HEK293T (cell line): ENCODE data around the gene TMED4.
"Not testable (repeated sequence)": the region's sequence is repeated elsewhere in the genome, so short reads cannot be mapped to it uniquely, and the experiment has no call there.

Experiments
- ARNT ChIP-seq: fragments of 450-650 bp; IDR thresholded peaks from 2 replicates; pipeline ENCODE4 v1.6.1; 2017; ENCODE audit warnings: mild to moderate bottlenecking
- BHLHE40 ChIP-seq: fragments of 450-650 bp; IDR thresholded peaks from 2 replicates; pipeline ENCODE4 v1.6.1; 2016; ENCODE audit warnings: mild to moderate bottlenecking, moderate library complexity, borderline replicate concordance
- ELF4 ChIP-seq: fragments of 450-650 bp; IDR thresholded peaks from 2 replicates; pipeline ENCODE4 v1.6.1; 2017; ENCODE audit warnings: antibody characterized with exemption
- FOXA1 ChIP-seq: fragments of 450-650 bp; IDR thresholded peaks from 2 replicates; pipeline ENCODE4 v1.6.1; 2016; ENCODE audit warnings: mild to moderate bottlenecking
- FOXK2 ChIP-seq: fragments of 450-650 bp; IDR thresholded peaks from 2 replicates; pipeline ENCODE4 v1.6.1; 2016; ENCODE audit warnings: mild to moderate bottlenecking
- FOXM1 ChIP-seq: fragments of 450-650 bp; IDR thresholded peaks from 2 replicates; pipeline ENCODE4 v1.6.1; 2017; ENCODE audit warnings: mild to moderate bottlenecking, borderline replicate concordance
- HDGF ChIP-seq: fragments of 450-650 bp; IDR thresholded peaks from 2 replicates; pipeline ENCODE4 v1.6.1; 2017; ENCODE audit warnings: antibody characterized with exemption, borderline replicate concordance
- LEF1 ChIP-seq: fragments of 450-650 bp; IDR thresholded peaks from 2 replicates; pipeline ENCODE4 v1.6.1; 2017; ENCODE audit warnings: mild to moderate bottlenecking, borderline replicate concordance
- NFRKB ChIP-seq: fragments of 450-650 bp; IDR thresholded peaks from 2 replicates; pipeline ENCODE4 v1.6.1; 2016; ENCODE audit warnings: mild to moderate bottlenecking, moderate library complexity
- SP1 ChIP-seq: fragments of 450-650 bp; IDR thresholded peaks from 2 replicates; pipeline ENCODE4 v1.6.1; 2017
- ZNF384 ChIP-seq: fragments of 450-650 bp; IDR thresholded peaks from 2 replicates; pipeline ENCODE4 v1.6.1; 2016

GRCh38 chr7:44562622-44562962 lies 19.4 kb downstream of the TMED4 start:
- not testable (repeated sequence) for TF ChIP-seq FOXA1, ELF4, LEF1, NFRKB, ZNF384, FOXM1, BHLHE40, SP1, HDGF, FOXK2, ARNT
